GM13976 (cell line): Measurements from ENCODE around the gene LINC01488.

Experiments used
- DNase-seq: peaks from one replicate; pipeline ENCODE4 v3.0.0; 2012; ENCODE audit warnings: low spot score
- in situ Hi-C: fragments of 300-500 bp; cut with MboI; formaldehyde crosslinking; loops from one replicate; pipeline ENCODE4 v1.12.0; 2022; ENCODE audit warnings: low sequenced_read_pairs, mixed read lengths, inconsistent platforms; ENCODE audit not compliant: unreplicated experiment
- TF ChIP-seq, protein P1 (sequence below): IDR thresholded peaks from 2 replicates; pipeline ENCODE4 v1.5.1; 2012; ENCODE audit warnings: borderline replicate concordance, mild to moderate bottlenecking; ENCODE audit not compliant: insufficient read depth; ENCODE audit errors: extremely low read depth, missing control alignments, control extremely low read depth

Gene LINC01488

GRCh38 chr11:69481393-69481844 lies at the start of gene LINC01488:
Gene LINC01488, plus strand, starts transcription at chr11:69481663.
- no peak for DNase-seq
- TF ChIP-seq, protein P1, sequence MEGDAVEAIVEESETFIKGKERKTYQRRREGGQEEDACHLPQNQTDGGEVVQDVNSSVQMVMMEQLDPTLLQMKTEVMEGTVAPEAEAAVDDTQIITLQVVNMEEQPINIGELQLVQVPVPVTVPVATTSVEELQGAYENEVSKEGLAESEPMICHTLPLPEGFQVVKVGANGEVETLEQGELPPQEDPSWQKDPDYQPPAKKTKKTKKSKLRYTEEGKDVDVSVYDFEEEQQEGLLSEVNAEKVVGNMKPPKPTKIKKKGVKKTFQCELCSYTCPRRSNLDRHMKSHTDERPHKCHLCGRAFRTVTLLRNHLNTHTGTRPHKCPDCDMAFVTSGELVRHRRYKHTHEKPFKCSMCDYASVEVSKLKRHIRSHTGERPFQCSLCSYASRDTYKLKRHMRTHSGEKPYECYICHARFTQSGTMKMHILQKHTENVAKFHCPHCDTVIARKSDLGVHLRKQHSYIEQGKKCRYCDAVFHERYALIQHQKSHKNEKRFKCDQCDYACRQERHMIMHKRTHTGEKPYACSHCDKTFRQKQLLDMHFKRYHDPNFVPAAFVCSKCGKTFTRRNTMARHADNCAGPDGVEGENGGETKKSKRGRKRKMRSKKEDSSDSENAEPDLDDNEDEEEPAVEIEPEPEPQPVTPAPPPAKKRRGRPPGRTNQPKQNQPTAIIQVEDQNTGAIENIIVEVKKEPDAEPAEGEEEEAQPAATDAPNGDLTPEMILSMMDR: no peak
- in situ Hi-C loops: no loop called here

- in situ Hi-C loops: no loop called here
- TF ChIP-seq, protein P1: no peak
- DNase-seq: no peak
Observed at GRCh38 chr11:69431893-69432738, 49.3 kb upstream of the LINC01488 start.

DNA sequence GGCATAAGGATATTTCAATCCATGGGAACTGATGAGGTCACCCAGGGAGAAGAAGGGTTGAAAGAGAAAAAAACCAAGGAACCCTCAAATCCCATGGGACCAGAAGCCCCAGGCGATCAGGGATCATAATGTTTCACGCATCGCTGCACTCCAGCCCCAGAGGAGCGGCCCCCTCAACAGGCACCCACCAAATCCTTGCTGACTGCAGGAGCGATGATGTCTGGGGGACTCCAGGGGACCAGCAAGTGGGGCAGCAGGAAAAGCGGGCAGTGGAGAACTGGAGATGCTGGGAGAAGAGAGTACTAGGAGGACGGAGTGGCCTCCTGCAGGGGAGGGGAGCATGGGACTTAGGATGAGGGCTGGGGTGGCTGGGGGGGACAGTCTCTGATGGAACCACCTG lies 47.7 kb upstream of the LINC01488 start:
- in situ Hi-C loops: no loop called here
- DNase-seq: no peak
- TF ChIP-seq, protein P1: no peak

DNA sequence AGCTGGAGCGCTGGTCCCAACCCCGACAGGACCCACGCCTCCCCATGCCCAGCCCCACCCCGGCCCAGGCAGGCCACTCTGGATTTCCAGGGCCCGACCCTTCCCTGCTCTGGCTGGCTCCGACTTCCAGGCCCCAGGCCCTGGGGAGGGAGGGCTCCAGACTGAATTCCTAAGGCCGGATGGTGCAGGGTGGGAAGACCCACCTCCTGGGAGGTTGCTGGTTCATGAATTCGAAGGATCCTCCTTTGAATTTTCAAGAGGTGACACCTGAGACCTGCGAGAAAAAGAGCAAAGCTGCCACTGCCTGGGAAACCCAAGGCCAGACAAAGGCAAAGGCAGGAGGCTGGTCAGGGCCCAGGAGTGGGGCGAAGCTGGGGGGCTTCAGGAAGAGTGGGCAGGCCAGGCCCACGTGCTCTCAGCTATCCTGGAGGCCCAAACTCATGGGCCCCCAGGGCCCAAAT lies 47.0 kb upstream of the LINC01488 start:
- in situ Hi-C loops: no loop called here
- TF ChIP-seq, protein P1: no peak
- no peak for DNase-seq

DNA sequence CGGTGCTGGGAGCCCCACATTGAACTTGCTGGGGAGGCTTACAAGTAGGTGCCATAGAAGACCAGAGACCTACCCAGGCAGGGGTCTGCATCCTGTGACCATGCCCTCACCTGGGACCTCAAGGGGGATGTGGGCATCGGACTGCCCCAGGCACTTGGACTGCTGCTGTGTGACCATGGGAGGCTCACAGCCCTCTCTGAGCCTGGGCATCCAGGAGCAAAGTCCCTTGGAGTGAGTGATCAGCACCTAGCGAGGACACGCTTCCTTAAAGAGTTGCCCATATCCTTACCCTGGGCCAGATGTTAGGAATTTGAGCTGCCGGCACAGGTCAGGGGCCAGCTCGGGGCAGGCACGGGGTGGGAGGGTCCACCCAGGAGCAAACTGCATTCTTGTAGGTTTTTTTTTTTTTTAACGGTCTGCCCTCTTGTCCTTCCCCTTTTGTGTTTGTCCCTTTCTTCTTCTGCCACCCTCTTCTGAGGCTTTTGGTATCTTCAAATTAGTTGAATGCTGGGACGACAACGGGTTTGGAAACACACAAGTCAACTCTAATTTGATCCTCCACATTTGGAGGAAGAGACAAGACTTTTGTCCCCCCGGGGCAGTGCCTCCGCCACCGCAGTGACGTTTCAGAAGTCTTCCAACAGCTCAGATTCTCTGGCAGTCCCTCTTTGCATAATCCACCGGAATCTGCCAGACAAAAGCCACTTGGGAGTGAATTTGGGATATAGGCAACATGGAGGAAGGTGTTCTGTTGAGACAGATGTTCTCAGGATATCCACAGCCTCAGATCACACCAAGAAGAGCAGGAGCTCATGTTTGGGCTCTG lies 46.1 kb upstream of the LINC01488 start:
- in situ Hi-C loops: no loop called here
- TF ChIP-seq, protein P1: no peak
- DNase-seq: no peak
